Esophagus (tissue), 2 donors: ENCODE data around the gene MIA2. TPM values are rescaled to one million over a fixed set of nuclear protein-coding genes. Genes with fewer than 3 reads are reported as not detected.
"Not testable (repeated sequence)": the region's sequence is repeated elsewhere in the genome, so short reads cannot be mapped to it uniquely, and the experiment has no call there.

Experiments used
- H3K27ac ChIP-seq, 2 donors: one replicate each; pipeline ENCODE4 v1.5.1; 2013; ENCODE audit warnings: low read depth in 2 of 2, mild to moderate bottlenecking in 2 of 2, inconsistent platforms in 1 of 2, low read length in 1 of 2, moderate library complexity in 1 of 2
- H3K27me3 ChIP-seq, 2 donors: one replicate each; pipeline ENCODE4 v1.6.1; 2013; ENCODE audit warnings: low read length in 2 of 2, control low read depth in 1 of 2, mild to moderate bottlenecking in 1 of 2; ENCODE audit not compliant: insufficient read depth in 2 of 2, control insufficient read depth in 1 of 2
- H3K36me3 ChIP-seq, 2 donors: one replicate each; pipeline ENCODE4 v1.6.1; 2013; ENCODE audit warnings: low read length in 1 of 2; ENCODE audit not compliant: control insufficient read depth in 2 of 2, insufficient read depth in 2 of 2
- H3K4me1 ChIP-seq, 2 donors: one replicate each; pipeline ENCODE4 v1.6.1; 2013; ENCODE audit warnings: low read length in 1 of 2; ENCODE audit not compliant: control insufficient read depth in 2 of 2, insufficient read depth in 2 of 2
- H3K4me3 ChIP-seq, 2 donors: one replicate each; pipeline ENCODE4 v1.5.1; 2013; ENCODE audit warnings: low read length in 2 of 2, mild to moderate bottlenecking in 2 of 2, low read depth in 1 of 2, moderate library complexity in 1 of 2
- H3K9me3 ChIP-seq, 2 donors: one replicate each; pipeline ENCODE4 v1.6.1; 2013; ENCODE audit warnings: mild to moderate bottlenecking in 2 of 2, low read depth in 1 of 2, low read length in 1 of 2, moderate library complexity in 1 of 2; ENCODE audit not compliant: control insufficient read depth in 2 of 2, insufficient read depth in 1 of 2
- WGBS, 2 donors: extraction: QIAGEN DNeasy Blood & Tissue Kit; methylation state at CpG; one replicate each; pipeline ENCODE4 v1.1.7; 2013; 5-methylcytosine and 5-hydroxymethylcytosine counted together
- polyA plus RNA-seq, 2 donors: library from polyadenylated mRNA; stranded (reverse); fragments of 200-250 nt; gene quantifications; one replicate each; pipeline ENCODE4 v1.2.3, GENCODE V29; 2013
- donor health status: healthy with polysubstance abuse.
- donor health status: Bipolar disorder and iron deficiency.

MIA2 gene
- polyA plus RNA-seq, 2 donors, result 26.2 to 32.1 TPM

DNA sequence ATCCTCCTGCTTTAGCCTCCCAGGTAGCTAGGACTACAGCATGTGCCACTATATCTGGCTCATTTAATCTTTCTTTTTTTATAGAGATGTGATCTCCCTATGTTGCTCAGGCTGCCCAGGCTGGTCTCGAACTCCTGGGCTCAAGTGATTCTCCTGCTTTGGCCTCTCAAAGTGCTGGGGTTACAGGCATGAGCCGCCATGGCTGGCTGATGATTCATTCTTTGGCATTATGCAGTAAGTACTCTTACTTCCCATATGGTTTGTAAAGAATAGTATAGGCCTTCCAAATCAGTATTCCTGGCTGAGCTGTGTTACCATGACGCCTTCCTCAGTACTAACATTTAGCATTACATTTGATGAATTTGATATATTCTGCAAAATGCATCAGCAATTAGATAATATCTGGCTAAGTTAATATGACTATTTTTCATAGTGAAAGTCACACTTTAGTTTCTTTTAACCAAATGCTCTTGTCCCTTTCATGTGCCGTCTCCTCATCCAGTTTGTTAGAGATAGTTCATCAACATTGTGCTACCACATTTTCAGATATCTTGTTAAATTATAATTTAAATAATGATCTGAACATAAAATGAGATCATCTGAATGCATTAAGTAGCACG is 3.2 kb upstream of the MIA2 start:
- no peaks in the 10 kb centered on the region for H3K36me3 ChIP-seq
- H3K27ac ChIP-seq, result no peak overlapping the region
- no peaks in the 10 kb centered on the region for H3K9me3 ChIP-seq
- no peaks in the 10 kb centered on the region for H3K27me3 ChIP-seq
- no peak overlapping the region for H3K4me3 ChIP-seq
- 72 to 76% methylated on average over 5 of the region's 5 CpGs for WGBS, 2 donors
- no peaks in the 10 kb centered on the region for H3K4me1 ChIP-seq

DNA sequence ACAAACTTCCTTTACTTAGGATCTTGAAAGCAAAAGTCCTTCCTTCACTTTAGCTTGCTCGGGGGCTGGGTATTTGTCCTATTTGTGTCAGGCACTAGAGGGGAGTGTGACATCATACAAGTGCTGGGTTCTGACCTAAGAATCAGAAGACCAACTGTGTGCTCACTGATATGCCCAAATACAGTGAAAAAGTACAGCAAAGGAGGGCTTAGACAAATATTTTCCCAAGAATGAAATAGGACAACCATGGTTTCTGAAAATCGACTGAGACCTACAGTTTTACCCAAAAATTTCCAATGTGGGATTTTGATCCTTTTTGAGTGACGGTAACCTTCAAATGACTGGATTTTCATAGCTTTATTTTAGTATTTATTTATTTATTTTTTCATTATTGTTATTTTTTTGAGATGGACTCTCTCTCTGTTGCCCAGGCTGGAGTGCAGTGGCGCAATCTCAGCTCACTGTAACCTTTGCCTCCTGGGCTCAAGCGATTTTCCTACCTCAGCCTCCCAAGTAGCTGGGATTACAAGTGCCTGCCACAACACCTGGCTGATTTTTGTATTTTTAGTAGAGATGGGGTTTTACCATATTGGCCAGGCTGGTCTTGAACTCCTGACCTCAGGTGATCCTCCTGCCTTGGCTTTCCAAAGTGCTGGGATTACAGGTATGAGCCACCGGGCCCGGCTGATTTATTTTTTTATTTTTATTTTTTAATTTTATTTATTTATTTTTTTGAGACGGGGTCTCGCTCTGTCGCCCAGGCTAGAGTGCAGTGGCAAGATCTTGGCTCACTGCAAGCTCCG is 1.8 kb upstream of the MIA2 start:
- H3K9me3 ChIP-seq, H3K4me1 ChIP-seq, H3K36me3 ChIP-seq, H3K27me3 ChIP-seq, H3K27ac ChIP-seq, H3K4me3 ChIP-seq: not testable (repeated sequence)
- 89 to 90% methylated on average over 11 of the region's 11 CpGs for WGBS, 2 donors

- H3K9me3 ChIP-seq, result no peaks in the 10 kb centered on the region
- no peak overlapping the region for H3K4me3 ChIP-seq
- no peaks in the 10 kb centered on the region for H3K4me1 ChIP-seq
- no peaks in the 10 kb centered on the region for H3K27me3 ChIP-seq
- no peak overlapping the region for H3K27ac ChIP-seq
- H3K36me3 ChIP-seq, result no peaks in the 10 kb centered on the region
- 74% methylated on average over 12 of the region's 12 CpGs for WGBS, 2 donors
These were observed 930 bp upstream of the MIA2 start for GRCh38 chr14:39232554-39233415.

- WGBS, 2 donors, result 92 to 98% methylated on average over 5 of the region's 5 CpGs
- H3K4me3 ChIP-seq, H3K9me3 ChIP-seq, H3K27ac ChIP-seq, H3K4me1 ChIP-seq, H3K27me3 ChIP-seq, H3K36me3 ChIP-seq: not testable (repeated sequence)
These were observed 1.3 kb downstream of the MIA2 start for GRCh38 chr14:39234986-39235385.

- not testable (repeated sequence) for H3K4me3 ChIP-seq, H3K9me3 ChIP-seq, H3K36me3 ChIP-seq, H3K27ac ChIP-seq, H3K27me3 ChIP-seq, H3K4me1 ChIP-seq
These were observed 1.8 kb downstream of the MIA2 start for GRCh38 chr14:39235466-39235865.

DNA sequence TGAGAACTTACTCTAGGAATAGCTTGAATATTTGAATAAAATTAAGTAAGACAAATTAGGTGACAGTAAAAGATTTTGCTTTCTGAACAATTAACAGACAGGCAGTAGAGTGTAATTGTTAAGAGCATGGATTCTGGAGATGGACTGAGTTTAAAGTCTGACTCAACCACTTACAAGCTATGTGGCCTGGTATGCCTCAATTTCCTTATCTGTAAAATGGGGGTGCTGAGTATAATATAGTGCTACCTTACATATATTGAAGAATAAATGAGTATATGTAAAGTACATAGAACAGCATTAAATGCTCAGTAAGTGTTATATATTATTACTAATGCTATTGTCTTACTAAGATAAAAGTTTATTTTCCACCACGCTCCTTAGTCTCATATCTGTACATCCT is 7.1 kb downstream of the MIA2 start:
- WGBS, 2 donors, result 93 to 100% methylated on average over 1 of the region's 1 CpG
- H3K27me3 ChIP-seq, result no peaks in the 10 kb centered on the region
- H3K36me3 ChIP-seq, result no peaks in the 10 kb centered on the region
- no peaks in the 10 kb centered on the region for H3K9me3 ChIP-seq
- no peak overlapping the region for H3K27ac ChIP-seq
- no peaks in the 10 kb centered on the region for H3K4me1 ChIP-seq
- no peak overlapping the region for H3K4me3 ChIP-seq

- Histone ChIP-seq H3K9me3 (no peaks in the 10 kb centered on the region), H3K27ac (no peak overlapping the region), H3K4me1 (no peaks in the 10 kb centered on the region), H3K27me3 (no peaks in the 10 kb centered on the region), H3K4me3 (no peak overlapping the region), H3K36me3 (no peaks in the 10 kb centered on the region)
- WGBS, 2 donors, result 77 to 81% methylated on average over 1 of the region's 1 CpG
These were observed 7.9 kb downstream of the MIA2 start for GRCh38 chr14:39241637-39242036.

GRCh38 chr14:39243831-39244230 is 10.1 kb downstream of the MIA2 start:
- H3K9me3 ChIP-seq, result no peaks in the 10 kb centered on the region
- H3K27ac ChIP-seq, result no peak overlapping the region
- no peaks in the 10 kb centered on the region for H3K36me3 ChIP-seq
- 76 to 81% methylated on average over 3 of the region's 3 CpGs for WGBS, 2 donors
- no peaks in the 10 kb centered on the region for H3K27me3 ChIP-seq
- no peak overlapping the region for H3K4me3 ChIP-seq
- H3K4me1 ChIP-seq, result no peaks in the 10 kb centered on the region

DNA sequence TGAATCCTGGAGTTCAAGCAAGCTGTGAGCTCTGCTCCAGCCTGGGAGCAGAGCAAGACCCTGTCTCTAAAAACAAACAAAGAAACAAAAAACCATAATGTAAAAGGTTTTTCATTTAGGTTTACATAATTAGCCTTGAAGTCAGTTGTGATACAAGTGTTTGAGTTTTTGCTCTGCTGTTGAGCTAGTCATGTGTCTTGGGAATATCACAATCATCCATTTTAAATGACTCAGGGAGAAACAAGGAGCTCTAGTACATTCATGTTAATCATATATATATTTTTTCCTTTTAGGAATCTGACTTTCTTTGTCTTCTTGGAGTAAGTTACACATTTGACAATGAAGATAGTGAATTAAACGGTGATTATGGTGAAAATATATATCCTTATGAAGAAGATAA is 12.9 kb downstream of the MIA2 start:
- WGBS, 2 donors, result 77 to 92% methylated on average over 1 of the region's 1 CpG
- H3K9me3 ChIP-seq, result no peaks in the 10 kb centered on the region

More for the DNA sequence above, 12.9 kb downstream of the MIA2 start:
- Histone ChIP-seq H3K27me3 (no peaks in the 10 kb centered on the region), H3K27ac (no peak overlapping the region), H3K4me3 (no peak overlapping the region), H3K36me3 (no peaks in the 10 kb centered on the region), H3K4me1 (no peaks in the 10 kb centered on the region)
